ENCODE data around the gene UBP1.
A peak's percentile ranks its signal among the peaks of the same experiment; 100 is the strongest.

Gene UBP1

DNA sequence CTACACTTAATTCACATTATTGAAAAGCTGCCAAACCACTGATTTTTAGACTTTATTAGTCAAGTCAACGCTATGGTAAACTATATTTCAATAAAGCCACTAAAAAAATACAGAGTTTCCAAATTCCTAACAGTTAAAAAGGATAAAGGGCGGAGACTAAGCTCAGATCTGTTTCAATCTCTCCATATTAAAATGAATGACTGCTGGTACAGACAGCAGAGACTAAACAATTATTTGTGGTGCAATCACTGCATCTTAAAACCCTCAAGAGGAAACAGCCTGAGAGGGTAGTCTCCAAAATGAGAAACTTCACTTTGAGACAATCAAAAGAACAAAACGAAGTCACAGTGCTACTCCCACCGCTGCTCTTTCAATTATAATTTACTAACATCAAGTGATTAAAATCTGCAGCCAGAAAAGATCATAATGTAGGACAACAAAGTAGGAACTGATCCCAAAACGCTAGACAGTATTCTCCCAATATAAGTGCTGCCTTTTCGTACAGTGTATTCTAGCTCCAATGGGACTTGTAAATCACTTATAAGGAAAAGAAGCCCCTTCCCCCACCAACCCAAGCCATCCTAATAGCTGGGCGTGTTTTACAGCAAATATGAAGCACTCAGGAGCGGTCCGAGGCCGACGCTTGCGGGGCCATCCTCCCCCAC lies 1.2 kb downstream of the UBP1 start:
- H3K36me3 ChIP-seq (ENCODE audit: control insufficient read depth, low read length), result peaks cover 27% of the 10 kb centered on the region
- peak overlapping the region; percentile 79 for H3K4me3 ChIP-seq (ENCODE audit: low read length)
- H3K4me2 ChIP-seq (ENCODE audit: low read length), result peak overlapping the region; percentile 99
- H3K27ac ChIP-seq (ENCODE audit: low read depth, low read length), result peak overlapping the region; percentile 90
- peaks cover 36% of the 10 kb centered on the region for H4K20me1 ChIP-seq (ENCODE audit: control insufficient read depth, insufficient read depth, low read depth, low read length)
- no peak for TF ChIP-seq EZH2phosphoT487 (IDR thresholded peaks at IDR 0.05; ENCODE audit: borderline replicate concordance, low read length)
- TF ChIP-seq, protein P1, sequence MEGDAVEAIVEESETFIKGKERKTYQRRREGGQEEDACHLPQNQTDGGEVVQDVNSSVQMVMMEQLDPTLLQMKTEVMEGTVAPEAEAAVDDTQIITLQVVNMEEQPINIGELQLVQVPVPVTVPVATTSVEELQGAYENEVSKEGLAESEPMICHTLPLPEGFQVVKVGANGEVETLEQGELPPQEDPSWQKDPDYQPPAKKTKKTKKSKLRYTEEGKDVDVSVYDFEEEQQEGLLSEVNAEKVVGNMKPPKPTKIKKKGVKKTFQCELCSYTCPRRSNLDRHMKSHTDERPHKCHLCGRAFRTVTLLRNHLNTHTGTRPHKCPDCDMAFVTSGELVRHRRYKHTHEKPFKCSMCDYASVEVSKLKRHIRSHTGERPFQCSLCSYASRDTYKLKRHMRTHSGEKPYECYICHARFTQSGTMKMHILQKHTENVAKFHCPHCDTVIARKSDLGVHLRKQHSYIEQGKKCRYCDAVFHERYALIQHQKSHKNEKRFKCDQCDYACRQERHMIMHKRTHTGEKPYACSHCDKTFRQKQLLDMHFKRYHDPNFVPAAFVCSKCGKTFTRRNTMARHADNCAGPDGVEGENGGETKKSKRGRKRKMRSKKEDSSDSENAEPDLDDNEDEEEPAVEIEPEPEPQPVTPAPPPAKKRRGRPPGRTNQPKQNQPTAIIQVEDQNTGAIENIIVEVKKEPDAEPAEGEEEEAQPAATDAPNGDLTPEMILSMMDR (IDR thresholded peaks at IDR 0.05; ENCODE audit: low read depth, low read length, poor library complexity, severe bottlenecking), result no peak
- no peaks in the 10 kb centered on the region for H3K9me3 ChIP-seq (ENCODE audit: control insufficient read depth, insufficient read depth, low read length)
- H3F3A ChIP-seq (ENCODE audit: control insufficient read depth, insufficient read depth), result peaks cover 9% of the 10 kb centered on the region
- no peaks in the 10 kb centered on the region for H3K9me2 ChIP-seq (replicated peaks; ENCODE audit: control insufficient read depth, low read length)
- peaks cover 40% of the 10 kb centered on the region for H3K4me1 ChIP-seq (ENCODE audit: control insufficient read depth, low read length)
- no peaks in the 10 kb centered on the region for H3K27me3 ChIP-seq (ENCODE audit: control insufficient read depth, low read length)
- peaks cover 64% of the 10 kb centered on the region for H3K79me2 ChIP-seq (ENCODE audit: control insufficient read depth, low read length)

DNA sequence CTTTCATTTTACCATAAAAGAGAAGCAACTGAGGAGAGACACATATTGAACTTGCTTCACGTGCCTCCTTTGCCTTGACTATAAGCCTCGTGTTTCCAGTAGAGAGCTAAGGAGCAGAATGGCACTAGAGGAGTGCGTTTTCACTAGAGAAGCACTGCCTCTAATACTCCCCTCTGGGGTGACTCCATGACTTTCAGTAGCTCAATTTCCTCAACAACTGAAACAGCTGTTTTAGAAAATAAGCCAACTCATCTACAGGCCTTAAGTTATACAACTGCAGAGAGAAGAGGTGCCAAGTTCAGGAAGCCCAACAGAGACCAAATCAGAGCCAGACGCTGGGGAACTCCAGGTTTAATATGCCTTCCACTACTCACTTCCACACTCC lies 1.9 kb downstream of the UBP1 start:
- Histone ChIP-seq H3K27ac (ENCODE audit: low read depth, low read length) (peak overlapping the region; percentile 90; the same call in 1 of the 2 replicates), H3F3A (ENCODE audit: control insufficient read depth, insufficient read depth) (peaks cover 6% of the 10 kb centered on the region), H3K79me2 (ENCODE audit: control insufficient read depth, low read length) (peaks cover 72% of the 10 kb centered on the region), H4K20me1 (ENCODE audit: control insufficient read depth, insufficient read depth, low read depth, low read length) (peaks cover 36% of the 10 kb centered on the region), H3K4me1 (ENCODE audit: control insufficient read depth, low read length) (peaks cover 40% of the 10 kb centered on the region), H3K36me3 (ENCODE audit: control insufficient read depth, low read length) (peaks cover 27% of the 10 kb centered on the region), H3K4me2 (ENCODE audit: low read length) (peak overlapping the region; percentile 99), H3K9me3 (ENCODE audit: control insufficient read depth, insufficient read depth, low read length) (no peaks in the 10 kb centered on the region), H3K27me3 (ENCODE audit: control insufficient read depth, low read length) (no peaks in the 10 kb centered on the region), H3K4me3 (ENCODE audit: low read length) (peak overlapping the region; percentile 79), H3K9me2 (replicated peaks; ENCODE audit: control insufficient read depth, low read length) (no peaks in the 10 kb centered on the region)
- TF ChIP-seq, protein P1 (IDR thresholded peaks at IDR 0.05; ENCODE audit: low read depth, low read length, poor library complexity, severe bottlenecking), result no peak
- TF ChIP-seq EZH2phosphoT487 (IDR thresholded peaks at IDR 0.05; ENCODE audit: borderline replicate concordance, low read length), result no peak

DNA sequence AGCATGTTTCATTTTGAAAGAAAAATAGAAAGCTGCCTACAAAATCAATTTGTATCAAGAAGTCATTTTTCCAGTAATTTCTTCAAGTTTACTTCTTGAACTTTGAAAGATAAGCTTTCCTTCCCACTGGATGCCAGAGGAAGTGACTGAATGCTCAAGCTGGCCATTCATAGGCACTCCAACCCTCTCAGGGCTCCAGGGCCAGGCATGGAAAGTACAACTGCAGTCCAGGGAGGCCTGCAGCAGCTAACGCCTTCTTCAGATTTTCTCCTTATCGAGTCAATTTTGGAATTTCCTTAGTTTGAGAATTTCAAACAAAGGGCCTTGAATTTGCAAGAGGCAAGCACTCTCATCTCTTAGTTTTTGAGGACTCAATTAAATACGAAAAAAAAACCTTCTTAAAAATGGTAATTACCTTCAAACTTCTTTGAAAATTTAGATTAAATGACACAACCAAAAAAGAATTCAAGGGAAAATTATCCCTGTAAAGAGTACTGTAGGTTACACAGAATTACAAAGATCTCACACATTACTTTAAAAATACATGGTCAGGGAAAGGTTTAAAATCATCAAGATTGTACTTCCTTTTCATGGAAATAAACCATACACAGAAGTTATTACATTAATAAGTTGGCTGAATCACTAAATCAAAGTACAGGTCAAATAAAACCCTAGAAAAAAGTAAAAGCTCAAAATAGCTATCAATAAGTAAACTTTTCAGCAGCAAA lies 2.5 kb downstream of the UBP1 start:
- Histone ChIP-seq H3F3A (ENCODE audit: control insufficient read depth, insufficient read depth) (peaks cover 3% of the 10 kb centered on the region; the same call in 1 of the 2 replicates), H4K20me1 (ENCODE audit: control insufficient read depth, insufficient read depth, low read depth, low read length) (peaks cover 36% of the 10 kb centered on the region), H3K4me3 (ENCODE audit: low read length) (peak overlapping the region; percentile 79)

More for the DNA sequence above, 2.5 kb downstream of the UBP1 start:
- H3K9me3 ChIP-seq (ENCODE audit: control insufficient read depth, insufficient read depth, low read length), result no peaks in the 10 kb centered on the region
- H3K36me3 ChIP-seq (ENCODE audit: control insufficient read depth, low read length), result peaks cover 27% of the 10 kb centered on the region
- no peaks in the 10 kb centered on the region for H3K9me2 ChIP-seq (replicated peaks; ENCODE audit: control insufficient read depth, low read length)
- no peaks in the 10 kb centered on the region for H3K27me3 ChIP-seq (ENCODE audit: control insufficient read depth, low read length)
- no peak overlapping the region for H3K27ac ChIP-seq (ENCODE audit: low read depth, low read length)
- peaks cover 40% of the 10 kb centered on the region for H3K4me1 ChIP-seq (ENCODE audit: control insufficient read depth, low read length)
- peaks cover 77% of the 10 kb centered on the region for H3K79me2 ChIP-seq (ENCODE audit: control insufficient read depth, low read length)
- H3K4me2 ChIP-seq (ENCODE audit: low read length), result peak overlapping the region; percentile 99
- no peak for TF ChIP-seq EZH2phosphoT487 (IDR thresholded peaks at IDR 0.05; ENCODE audit: borderline replicate concordance, low read length)
- TF ChIP-seq, protein P1 (IDR thresholded peaks at IDR 0.05; ENCODE audit: low read depth, low read length, poor library complexity, severe bottlenecking), result no peak

Data from DOHH2 (cell line).